ENCODE data around the gene DDX4.

DNA sequence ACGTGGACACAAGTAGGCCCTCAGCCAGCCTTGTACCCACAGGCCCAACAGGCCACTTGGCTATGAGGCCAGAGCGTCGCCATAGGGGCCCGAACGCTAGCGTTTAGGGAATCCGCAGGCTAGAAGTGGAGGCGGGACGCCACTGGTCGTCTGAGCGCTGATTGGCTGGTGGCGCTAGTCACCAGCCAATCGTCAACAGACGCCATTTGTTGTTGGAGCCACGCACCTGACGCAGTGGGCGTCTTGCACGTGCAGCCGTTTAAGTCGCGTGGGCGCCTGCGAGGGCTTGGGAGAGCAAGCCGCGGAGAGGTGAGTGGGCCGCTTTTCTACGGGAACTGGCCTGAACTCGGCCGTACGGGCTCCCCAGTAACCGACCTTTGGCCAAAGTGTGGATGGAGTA is at the start of gene DDX4:
- TF ChIP-seq CSDC2 (CRISPR knock-in tag; IDR thresholded peaks at IDR 0.05) = no peak
- no peak for TF ChIP-seq ZFP30 (CRISPR knock-in tag; IDR thresholded peaks at IDR 0.05)
